Measurements from ENCODE around the gene TAF1. TPM values are rescaled to one million over a fixed set of nuclear protein-coding genes. Genes with fewer than 3 reads are reported as not detected.

Gene TAF1
- polyA plus RNA-seq, 3 donors, result 4.0 to 19.7 (median 5.2) TPM

DNA sequence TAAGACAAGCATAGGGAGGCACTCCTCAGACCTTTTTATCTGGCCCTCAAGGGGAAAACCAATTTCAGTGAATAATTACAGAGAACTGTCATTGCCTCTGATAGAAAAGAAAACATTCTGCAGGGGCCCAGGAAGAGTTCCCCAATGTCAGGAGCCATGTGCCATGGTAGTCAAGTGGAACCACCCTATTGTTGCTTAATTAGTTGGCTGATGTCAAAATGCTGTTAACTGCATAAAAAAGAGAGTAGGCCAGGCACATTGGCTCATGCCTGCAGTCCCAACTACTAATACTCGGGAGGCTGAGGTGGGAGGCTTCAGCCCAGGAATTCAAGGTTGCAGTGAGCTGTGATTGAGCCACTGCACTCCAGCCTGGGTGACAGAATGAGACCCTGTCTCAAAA is 138.2 kb downstream of the TAF1 start:
- Mint-ChIP-seq H3K9me3 (peaks cover 0 to 7% (median 4%) of the 10 kb centered on the region in 7 donors), H3K4me1 (peaks cover 7% of the 10 kb centered on the region), H3K27me3 (ENCODE audit: low read depth in 3 of 3) (peaks cover 1 to 12% (median 4%) of the 10 kb centered on the region in 3 donors), H3K4me3 (no peak overlapping the region), H3K27ac (no peak overlapping the region), H3K36me3 (no peaks in the 10 kb centered on the region)
- no peak overlapping the region for H3K27ac ChIP-seq (ENCODE audit: low read depth in 1 of 2, low read length in 2 of 2)
- no peak overlapping the region for H3K4me3 ChIP-seq (replicated peaks in 1 of 3; ENCODE audit: low read depth in 2 of 3, low read length in 3 of 3)
- DNase-seq, result peak in 2 of 3 donors; percentile 2
- no peak overlapping the region for H3K9ac ChIP-seq (ENCODE audit: insufficient read depth, low read length, poor library complexity, severe bottlenecking)
- no peak overlapping the region for H2AFZ ChIP-seq (ENCODE audit: insufficient read depth, low read depth, low read length, poor library complexity, severe bottlenecking)
- TF ChIP-seq, protein P1, sequence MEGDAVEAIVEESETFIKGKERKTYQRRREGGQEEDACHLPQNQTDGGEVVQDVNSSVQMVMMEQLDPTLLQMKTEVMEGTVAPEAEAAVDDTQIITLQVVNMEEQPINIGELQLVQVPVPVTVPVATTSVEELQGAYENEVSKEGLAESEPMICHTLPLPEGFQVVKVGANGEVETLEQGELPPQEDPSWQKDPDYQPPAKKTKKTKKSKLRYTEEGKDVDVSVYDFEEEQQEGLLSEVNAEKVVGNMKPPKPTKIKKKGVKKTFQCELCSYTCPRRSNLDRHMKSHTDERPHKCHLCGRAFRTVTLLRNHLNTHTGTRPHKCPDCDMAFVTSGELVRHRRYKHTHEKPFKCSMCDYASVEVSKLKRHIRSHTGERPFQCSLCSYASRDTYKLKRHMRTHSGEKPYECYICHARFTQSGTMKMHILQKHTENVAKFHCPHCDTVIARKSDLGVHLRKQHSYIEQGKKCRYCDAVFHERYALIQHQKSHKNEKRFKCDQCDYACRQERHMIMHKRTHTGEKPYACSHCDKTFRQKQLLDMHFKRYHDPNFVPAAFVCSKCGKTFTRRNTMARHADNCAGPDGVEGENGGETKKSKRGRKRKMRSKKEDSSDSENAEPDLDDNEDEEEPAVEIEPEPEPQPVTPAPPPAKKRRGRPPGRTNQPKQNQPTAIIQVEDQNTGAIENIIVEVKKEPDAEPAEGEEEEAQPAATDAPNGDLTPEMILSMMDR (IDR thresholded peaks at IDR 0.05), result no peak
- H3K36me3 ChIP-seq (replicated peaks in 1 of 2; ENCODE audit: control insufficient read depth in 1 of 2, insufficient read depth in 2 of 2, low read length in 2 of 2), result no peaks in the 10 kb centered on the region
- intact Hi-C loops (cut with micrococcal nuclease), result no loop called here
- peaks cover 0 to 3% of the 10 kb centered on the region in 2 donors for H3K4me1 ChIP-seq (ENCODE audit: control insufficient read depth in 1 of 2, insufficient read depth in 2 of 2, low read length in 2 of 2)
- H4K20me1 ChIP-seq (ENCODE audit: insufficient read depth, low read length), result no peaks in the 10 kb centered on the region
- H3K9me3 ChIP-seq (replicated peaks in 1 of 2; ENCODE audit: control insufficient read depth in 1 of 2, insufficient read depth in 1 of 2, low read length in 2 of 2), result no peaks in the 10 kb centered on the region
- no peak overlapping the region for H3K4me2 ChIP-seq (replicated peaks; ENCODE audit: extremely low read depth, low read length, poor library complexity, severe bottlenecking)
- no CpG with 5 or more reads among the region's 1 CpG for WGBS (ENCODE audit: insufficient coverage)
- no peaks in the 10 kb centered on the region for H3K79me2 ChIP-seq (ENCODE audit: insufficient read depth, low read length)
- no peaks in the 10 kb centered on the region for H3K27me3 ChIP-seq (ENCODE audit: control insufficient read depth in 2 of 2, insufficient read depth in 2 of 2, low read length in 2 of 2)

DNA sequence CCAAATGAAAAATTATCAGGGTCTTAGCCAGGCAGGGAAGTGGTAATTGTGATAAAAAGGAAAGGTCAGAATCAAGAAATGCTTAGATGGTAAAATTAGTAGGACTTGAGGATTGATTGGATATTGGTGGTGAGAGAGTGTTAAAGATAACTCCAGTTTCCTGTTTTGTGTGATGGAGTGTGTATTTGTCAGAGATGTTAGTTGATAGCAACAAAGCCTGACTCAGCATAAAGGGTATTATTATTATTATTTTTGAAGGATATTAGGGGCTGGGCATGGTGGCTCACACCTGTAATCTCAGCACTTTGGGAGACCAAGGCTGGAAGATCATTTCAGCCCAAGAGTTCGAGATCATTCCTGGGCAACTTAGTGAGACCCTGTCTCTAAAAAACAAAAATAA is 143.1 kb downstream of the TAF1 start:
- WGBS (ENCODE audit: insufficient coverage), result no CpG with 5 or more reads among the region's 1 CpG
- H3K4me1 ChIP-seq (ENCODE audit: control insufficient read depth in 1 of 2, insufficient read depth in 2 of 2, low read length in 2 of 2), result peaks cover 0 to 6% of the 10 kb centered on the region in 2 donors
- no peak overlapping the region for H3K9ac ChIP-seq (ENCODE audit: insufficient read depth, low read length, poor library complexity, severe bottlenecking)
- no peak overlapping the region for H3K4me3 Mint-ChIP-seq
- H3K27me3 ChIP-seq (ENCODE audit: control insufficient read depth in 2 of 2, insufficient read depth in 2 of 2, low read length in 2 of 2), result no peaks in the 10 kb centered on the region
- H4K20me1 ChIP-seq (ENCODE audit: insufficient read depth, low read length), result no peaks in the 10 kb centered on the region
- H2AFZ ChIP-seq (ENCODE audit: insufficient read depth, low read depth, low read length, poor library complexity, severe bottlenecking), result no peak overlapping the region
- no peaks in the 10 kb centered on the region for H3K36me3 ChIP-seq (replicated peaks in 1 of 2; ENCODE audit: control insufficient read depth in 1 of 2, insufficient read depth in 2 of 2, low read length in 2 of 2)
- intact Hi-C loops (cut with micrococcal nuclease), result no loop called here
- H3K36me3 Mint-ChIP-seq, result no peaks in the 10 kb centered on the region
- no peak overlapping the region for H3K4me2 ChIP-seq (replicated peaks; ENCODE audit: extremely low read depth, low read length, poor library complexity, severe bottlenecking)
- H3K27ac Mint-ChIP-seq, result no peak overlapping the region
- H3K9me3 Mint-ChIP-seq, result peaks cover 0 to 11% (median 3%) of the 10 kb centered on the region in 7 donors
- H3K4me3 ChIP-seq (replicated peaks in 1 of 3; ENCODE audit: low read depth in 2 of 3, low read length in 3 of 3), result no peak overlapping the region
- H3K4me1 Mint-ChIP-seq, result peaks cover 5% of the 10 kb centered on the region
- no peak for DNase-seq
- TF ChIP-seq, protein P1 (IDR thresholded peaks at IDR 0.05), result no peak
- no peak overlapping the region for H3K27ac ChIP-seq (ENCODE audit: low read depth in 1 of 2, low read length in 2 of 2)
- no peaks in the 10 kb centered on the region for H3K79me2 ChIP-seq (ENCODE audit: insufficient read depth, low read length)
- H3K27me3 Mint-ChIP-seq (ENCODE audit: low read depth in 3 of 3), result peaks cover 0 to 6% (median 0%) of the 10 kb centered on the region in 3 donors
- H3K9me3 ChIP-seq (replicated peaks in 1 of 2; ENCODE audit: control insufficient read depth in 1 of 2, insufficient read depth in 1 of 2, low read length in 2 of 2), result no peaks in the 10 kb centered on the region

Measured in CD14-positive monocyte (primary cell).